ENCODE results near the gene IRX1. TPM values are rescaled to one million over a fixed set of nuclear protein-coding genes. Genes with fewer than 3 reads are reported as not detected.

The IRX1 gene
- total RNA-seq, 1 donor from 2014 or later: 10.3 TPM

DNA sequence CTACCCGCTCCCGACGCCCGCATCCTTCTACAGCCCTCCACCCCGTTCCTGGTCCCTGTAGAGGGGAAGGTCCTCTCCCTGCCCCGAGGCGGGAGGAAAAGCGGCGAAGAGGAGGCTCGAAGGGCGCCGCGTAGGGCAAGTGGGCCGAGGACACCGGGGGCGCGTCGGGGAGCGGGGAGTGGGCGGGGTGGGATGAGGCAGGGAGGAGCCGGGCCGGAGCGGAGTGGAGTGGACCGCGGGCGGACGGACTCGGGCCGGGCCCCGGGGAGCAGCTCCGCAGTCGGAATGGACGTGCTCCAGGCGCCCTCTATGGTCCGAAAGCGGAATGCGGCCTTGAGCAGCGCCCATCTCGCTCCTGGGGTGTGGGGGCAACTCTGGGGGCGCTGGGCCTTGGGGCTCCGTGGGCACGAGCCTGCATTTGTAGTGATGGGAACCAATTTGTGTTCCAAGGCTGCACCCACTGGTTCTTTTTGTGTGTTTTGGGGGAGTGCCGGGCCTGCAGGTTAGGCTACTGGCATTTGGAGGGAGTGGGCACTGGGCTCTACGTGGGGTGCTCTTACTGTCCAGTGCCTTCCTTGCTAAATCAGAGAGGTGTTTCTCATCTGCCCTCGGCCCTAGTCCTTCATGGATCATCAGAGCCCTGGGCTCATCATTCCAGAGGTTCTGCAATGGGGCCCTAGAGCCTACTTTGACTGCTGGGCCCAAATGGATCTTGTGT is 7.3 kb downstream of the IRX1 start:
- intact Hi-C loops (cut with DNase I): no loop called here
- Histone ChIP-seq H3K4me1 (peaks cover 0 to 2% of the 10 kb centered on the region in 2 donors), H3K9me3 (no peaks in the 10 kb centered on the region), H3K4me3 (peak overlapping the region in 1 of 2 donors; percentile 38), H3K27me3 (peaks cover 8% of the 10 kb centered on the region), H3K36me3 (no peaks in the 10 kb centered on the region), H3K27ac (no peak overlapping the region)
- no peak for DNase-seq (ENCODE audit: low spot score in 2 of 2)
- TF ChIP-seq, protein P1, sequence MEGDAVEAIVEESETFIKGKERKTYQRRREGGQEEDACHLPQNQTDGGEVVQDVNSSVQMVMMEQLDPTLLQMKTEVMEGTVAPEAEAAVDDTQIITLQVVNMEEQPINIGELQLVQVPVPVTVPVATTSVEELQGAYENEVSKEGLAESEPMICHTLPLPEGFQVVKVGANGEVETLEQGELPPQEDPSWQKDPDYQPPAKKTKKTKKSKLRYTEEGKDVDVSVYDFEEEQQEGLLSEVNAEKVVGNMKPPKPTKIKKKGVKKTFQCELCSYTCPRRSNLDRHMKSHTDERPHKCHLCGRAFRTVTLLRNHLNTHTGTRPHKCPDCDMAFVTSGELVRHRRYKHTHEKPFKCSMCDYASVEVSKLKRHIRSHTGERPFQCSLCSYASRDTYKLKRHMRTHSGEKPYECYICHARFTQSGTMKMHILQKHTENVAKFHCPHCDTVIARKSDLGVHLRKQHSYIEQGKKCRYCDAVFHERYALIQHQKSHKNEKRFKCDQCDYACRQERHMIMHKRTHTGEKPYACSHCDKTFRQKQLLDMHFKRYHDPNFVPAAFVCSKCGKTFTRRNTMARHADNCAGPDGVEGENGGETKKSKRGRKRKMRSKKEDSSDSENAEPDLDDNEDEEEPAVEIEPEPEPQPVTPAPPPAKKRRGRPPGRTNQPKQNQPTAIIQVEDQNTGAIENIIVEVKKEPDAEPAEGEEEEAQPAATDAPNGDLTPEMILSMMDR (IDR thresholded peaks at IDR 0.05): peak in 1 of 3 experiments; percentile 38

DNA sequence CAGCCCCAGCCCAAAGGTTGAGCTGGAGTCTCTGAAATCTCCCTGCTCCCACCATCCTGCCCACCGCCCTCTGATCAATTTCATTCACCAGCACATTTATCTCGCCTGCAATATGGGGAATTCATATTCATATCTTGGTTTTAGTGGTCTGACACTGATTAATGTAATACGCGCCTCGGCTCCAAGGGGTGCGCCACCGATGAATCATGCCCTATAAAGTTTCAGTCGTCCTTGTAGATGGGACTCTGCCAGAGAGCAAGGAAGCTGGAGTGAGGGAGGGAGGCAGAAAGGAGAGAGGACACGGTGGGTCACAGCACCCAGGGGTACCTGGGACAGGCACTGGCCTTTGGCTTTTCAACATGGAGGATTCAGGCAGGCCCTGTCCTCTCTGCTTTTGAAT is 8.9 kb downstream of the IRX1 start:
- no peaks in the 10 kb centered on the region for H3K36me3 ChIP-seq
- H3K4me1 ChIP-seq: peaks cover 0 to 2% of the 10 kb centered on the region in 2 donors
- TF ChIP-seq, protein P1 (IDR thresholded peaks at IDR 0.05): no peak
- H3K27me3 ChIP-seq: peaks cover 4% of the 10 kb centered on the region
- H3K27ac ChIP-seq: no peak overlapping the region
- intact Hi-C loops (cut with DNase I): no loop called here
- no peak overlapping the region for H3K4me3 ChIP-seq
- no peaks in the 10 kb centered on the region for H3K9me3 ChIP-seq
- no peak for DNase-seq (ENCODE audit: low spot score in 2 of 2)

DNA sequence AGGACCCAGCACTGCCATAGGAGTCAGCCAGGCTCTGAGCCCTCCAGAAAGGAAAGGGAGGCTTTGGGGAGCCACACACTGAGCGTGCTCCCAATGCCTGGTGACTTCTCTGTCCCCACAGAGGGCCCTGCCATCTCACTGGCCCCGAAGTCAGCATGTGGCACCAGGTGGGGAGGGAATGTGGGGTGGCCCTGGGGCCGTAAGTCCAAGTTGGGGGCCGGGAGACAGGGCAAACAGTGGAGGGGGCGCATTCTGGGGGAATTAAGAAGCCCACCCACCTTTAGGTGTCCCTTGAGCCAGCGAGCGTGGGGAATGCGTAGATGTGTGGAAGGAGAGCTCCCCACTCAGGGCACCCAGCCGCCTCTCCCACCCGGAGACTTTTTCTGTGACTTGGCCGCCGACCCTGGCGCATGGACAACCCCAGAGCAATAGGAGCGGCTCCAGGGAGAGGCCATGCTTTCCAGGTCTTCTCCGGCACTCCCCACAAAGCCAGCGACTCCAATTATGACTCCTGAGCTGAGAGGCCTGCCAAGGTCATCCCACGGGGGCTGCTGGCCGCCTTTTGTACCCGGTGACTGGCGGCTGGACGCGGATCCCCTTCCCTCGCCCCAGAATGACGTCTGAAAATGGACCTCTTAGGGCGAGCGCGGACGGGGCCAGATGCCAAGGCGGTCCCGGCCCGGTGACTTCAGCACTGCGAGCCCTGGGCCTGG is 9.8 kb downstream of the IRX1 start:
- TF ChIP-seq, protein P1 (IDR thresholded peaks at IDR 0.05): no peak
- Histone ChIP-seq H3K4me3 (no peak overlapping the region), H3K27ac (no peak overlapping the region), H3K4me1 (peaks cover 0 to 1% of the 10 kb centered on the region in 2 donors), H3K36me3 (no peaks in the 10 kb centered on the region), H3K27me3 (no peaks in the 10 kb centered on the region), H3K9me3 (no peaks in the 10 kb centered on the region)
- intact Hi-C loops (cut with DNase I): no loop called here
- DNase-seq (ENCODE audit: low spot score in 2 of 2): no peak

DNA sequence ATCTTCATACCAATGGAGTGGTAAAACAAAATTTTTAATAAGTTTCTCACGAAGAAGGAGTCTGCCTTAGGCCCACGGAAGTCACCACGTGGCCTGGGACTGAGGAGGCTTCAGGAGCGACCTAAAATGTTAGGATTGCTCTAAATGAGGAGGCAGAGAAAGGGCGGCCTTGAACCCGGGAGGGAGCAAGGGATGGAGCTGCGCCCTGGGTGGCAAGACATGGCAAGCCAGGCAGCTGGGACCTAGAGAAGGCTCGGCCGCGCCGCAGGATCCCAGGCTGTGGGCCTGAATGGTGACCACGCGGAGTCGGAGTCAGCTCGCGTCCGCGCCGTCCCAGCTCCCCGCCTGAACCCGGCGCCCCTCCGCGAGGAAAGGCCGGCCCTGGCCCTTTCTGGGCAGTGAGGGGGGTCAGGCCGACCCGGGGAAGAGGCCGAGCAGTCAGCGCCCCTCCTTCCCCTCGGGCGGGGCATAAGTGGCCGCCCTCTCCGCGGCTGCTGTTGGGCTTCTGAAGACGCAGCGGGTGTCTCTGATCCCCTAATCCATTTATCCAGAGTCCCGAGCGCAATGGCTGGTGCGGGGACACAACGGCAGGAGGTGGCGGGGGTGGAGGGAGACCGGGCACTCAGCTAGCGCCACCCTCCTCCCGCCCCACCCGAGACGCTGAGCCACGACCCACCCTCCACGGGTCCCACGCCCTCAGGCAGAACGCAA is 10.6 kb downstream of the IRX1 start:
- Histone ChIP-seq H3K36me3 (no peaks in the 10 kb centered on the region), H3K4me1 (no peaks in the 10 kb centered on the region), H3K9me3 (no peaks in the 10 kb centered on the region), H3K27me3 (no peaks in the 10 kb centered on the region), H3K27ac (no peak overlapping the region), H3K4me3 (no peak overlapping the region)
- intact Hi-C loops (cut with DNase I): no loop called here
- TF ChIP-seq, protein P1 (IDR thresholded peaks at IDR 0.05): no peak
- no peak for DNase-seq (ENCODE audit: low spot score in 2 of 2)

DNA sequence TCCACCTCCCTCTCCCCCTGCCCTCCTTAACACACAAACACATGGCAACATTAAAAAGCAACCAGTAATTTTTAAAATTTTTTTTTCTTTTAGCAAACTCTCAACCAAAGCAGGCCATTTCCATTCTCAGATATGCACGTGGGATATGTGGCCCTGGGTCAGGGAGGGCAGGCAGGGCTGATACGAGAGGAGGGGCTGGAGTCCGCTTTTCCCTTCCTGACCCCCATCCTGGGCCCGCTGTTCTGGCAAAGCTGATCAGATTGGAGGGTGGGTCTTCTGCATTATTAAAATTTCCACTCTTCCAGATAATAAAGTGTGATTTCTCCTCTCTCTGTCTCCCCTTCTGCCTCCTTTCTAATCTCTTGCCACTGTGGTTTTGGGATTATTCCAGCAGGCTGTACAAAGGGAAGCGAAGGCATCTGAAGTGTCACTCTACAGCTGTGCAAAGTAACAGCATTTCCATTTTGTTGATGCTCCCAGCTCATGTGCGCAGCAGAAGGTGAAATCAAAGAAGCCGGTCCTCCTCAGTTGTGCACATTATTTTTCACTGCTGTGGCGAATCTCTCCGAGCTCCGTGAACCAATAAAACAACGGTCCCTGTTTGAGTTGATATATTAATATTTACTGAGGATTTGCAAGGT is 12.0 kb downstream of the IRX1 start:
- Histone ChIP-seq H3K27ac (no peak overlapping the region), H3K4me1 (no peaks in the 10 kb centered on the region), H3K27me3 (no peaks in the 10 kb centered on the region), H3K4me3 (no peak overlapping the region), H3K36me3 (no peaks in the 10 kb centered on the region), H3K9me3 (no peaks in the 10 kb centered on the region)
- TF ChIP-seq, protein P1 (IDR thresholded peaks at IDR 0.05): no peak
- no peak for DNase-seq (ENCODE audit: low spot score in 2 of 2)
- intact Hi-C loops (cut with DNase I): no loop called here
